ENCODE results near the gene PPP4C.
"Not testable (repeated sequence)": the region's sequence is repeated elsewhere in the genome, so short reads cannot be mapped to it uniquely, and the experiment has no call there.

GRCh38 chr16:30040690-30041089 lies 35.1 kb upstream of the PPP4C start:
- TF ChIP-seq CTCF (conservative IDR thresholded peaks at IDR 0.05); EZH2 (IDR thresholded peaks at IDR 0.05; ENCODE audit: low read depth): not testable (repeated sequence)

Measured in PC-9 (cell line).